Measurements from ENCODE around the gene TRIM47. TPM values are rescaled to one million over a fixed set of nuclear protein-coding genes. Genes with fewer than 3 reads are reported as not detected.
"Not testable (repeated sequence)": the region's sequence is repeated elsewhere in the genome, so short reads cannot be mapped to it uniquely, and the experiment has no call there.

TRIM47 gene
- total RNA-seq, 2 donors from 2014 or later = 1.6 to 2.7 TPM

- WGBS, 2 experiments (ENCODE audit: insufficient coverage in 1 of 2, insufficient read length in 1 of 2) = 91 to 94% methylated on average over 3 of the region's 4 CpGs
- not testable (repeated sequence) for H3K27me3 ChIP-seq (ENCODE audit: control insufficient read depth, insufficient read depth, low read length, poor library complexity, severe bottlenecking); H3K4me3 Mint-ChIP-seq; H3K36me3 ChIP-seq (ENCODE audit: control insufficient read depth, insufficient read depth, low read length); H3K27ac Mint-ChIP-seq; H3K27ac ChIP-seq (ENCODE audit: low read depth, low read length); H3K4me3 ChIP-seq (ENCODE audit: low read length); H3K4me1 ChIP-seq (ENCODE audit: control insufficient read depth, insufficient read depth, low read length); H3K9me3 Mint-ChIP-seq; H3K4me1 Mint-ChIP-seq; H3K9ac ChIP-seq (ENCODE audit: extremely low read depth, low read length, poor library complexity, severe bottlenecking); H3K9me3 ChIP-seq (ENCODE audit: control insufficient read depth, low read length); DNase-seq; H3K27me3 Mint-ChIP-seq (ENCODE audit: insufficient read depth); H3K36me3 Mint-ChIP-seq (ENCODE audit: low read depth)
These were observed 13.5 kb downstream of the TRIM47 start for GRCh38 chr17:75864887-75865286.

DNA sequence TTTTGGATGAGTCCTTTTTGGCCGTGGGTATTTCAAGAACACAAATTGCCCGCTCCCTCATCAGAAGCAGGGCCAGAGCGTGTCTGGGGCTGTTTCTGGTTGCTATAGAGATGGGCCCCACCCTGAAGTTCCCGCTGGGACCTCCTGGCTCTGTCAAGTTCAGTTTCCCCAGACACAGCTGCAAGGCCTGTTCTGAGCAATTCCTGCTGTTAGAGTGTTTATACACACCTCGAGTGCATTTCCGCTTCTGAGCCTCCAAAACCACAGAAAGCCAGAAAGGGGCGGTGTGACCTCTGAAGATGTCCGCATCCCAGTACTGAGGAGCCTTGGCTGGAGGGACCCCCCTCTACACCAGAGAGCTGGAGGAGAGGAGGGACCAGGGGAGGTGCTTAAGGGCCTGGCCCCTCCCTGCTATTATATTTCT, 13.9 kb downstream of the TRIM47 start:
- Histone ChIP-seq H3K4me1 (ENCODE audit: control insufficient read depth, insufficient read depth, low read length) (peaks cover 1% of the 10 kb centered on the region), H3K27ac (ENCODE audit: low read depth, low read length) (no peak overlapping the region), H3K36me3 (ENCODE audit: control insufficient read depth, insufficient read depth, low read length) (no peaks in the 10 kb centered on the region), H3K9ac (ENCODE audit: extremely low read depth, low read length, poor library complexity, severe bottlenecking) (no peak overlapping the region), H3K9me3 (ENCODE audit: control insufficient read depth, low read length) (no peaks in the 10 kb centered on the region), H3K4me3 (ENCODE audit: low read length) (no peak overlapping the region), H3K27me3 (ENCODE audit: control insufficient read depth, insufficient read depth, low read length, poor library complexity, severe bottlenecking) (no peaks in the 10 kb centered on the region)
- Mint-ChIP-seq H3K27ac (no peak overlapping the region), H3K36me3 (ENCODE audit: low read depth) (no peaks in the 10 kb centered on the region), H3K27me3 (ENCODE audit: insufficient read depth) (no peaks in the 10 kb centered on the region), H3K9me3 (no peaks in the 10 kb centered on the region), H3K4me1 (peaks cover 5% of the 10 kb centered on the region), H3K4me3 (no peak overlapping the region)
- DNase-seq = peak; percentile 74
- 80 to 86% methylated on average over 2 to 8 of the region's 8 CpGs for WGBS, 2 experiments (ENCODE audit: insufficient coverage in 1 of 2, insufficient read length in 1 of 2)
- TF ChIP-seq, protein P1, sequence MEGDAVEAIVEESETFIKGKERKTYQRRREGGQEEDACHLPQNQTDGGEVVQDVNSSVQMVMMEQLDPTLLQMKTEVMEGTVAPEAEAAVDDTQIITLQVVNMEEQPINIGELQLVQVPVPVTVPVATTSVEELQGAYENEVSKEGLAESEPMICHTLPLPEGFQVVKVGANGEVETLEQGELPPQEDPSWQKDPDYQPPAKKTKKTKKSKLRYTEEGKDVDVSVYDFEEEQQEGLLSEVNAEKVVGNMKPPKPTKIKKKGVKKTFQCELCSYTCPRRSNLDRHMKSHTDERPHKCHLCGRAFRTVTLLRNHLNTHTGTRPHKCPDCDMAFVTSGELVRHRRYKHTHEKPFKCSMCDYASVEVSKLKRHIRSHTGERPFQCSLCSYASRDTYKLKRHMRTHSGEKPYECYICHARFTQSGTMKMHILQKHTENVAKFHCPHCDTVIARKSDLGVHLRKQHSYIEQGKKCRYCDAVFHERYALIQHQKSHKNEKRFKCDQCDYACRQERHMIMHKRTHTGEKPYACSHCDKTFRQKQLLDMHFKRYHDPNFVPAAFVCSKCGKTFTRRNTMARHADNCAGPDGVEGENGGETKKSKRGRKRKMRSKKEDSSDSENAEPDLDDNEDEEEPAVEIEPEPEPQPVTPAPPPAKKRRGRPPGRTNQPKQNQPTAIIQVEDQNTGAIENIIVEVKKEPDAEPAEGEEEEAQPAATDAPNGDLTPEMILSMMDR (conservative IDR thresholded peaks at IDR 0.05) = no peak

DNA sequence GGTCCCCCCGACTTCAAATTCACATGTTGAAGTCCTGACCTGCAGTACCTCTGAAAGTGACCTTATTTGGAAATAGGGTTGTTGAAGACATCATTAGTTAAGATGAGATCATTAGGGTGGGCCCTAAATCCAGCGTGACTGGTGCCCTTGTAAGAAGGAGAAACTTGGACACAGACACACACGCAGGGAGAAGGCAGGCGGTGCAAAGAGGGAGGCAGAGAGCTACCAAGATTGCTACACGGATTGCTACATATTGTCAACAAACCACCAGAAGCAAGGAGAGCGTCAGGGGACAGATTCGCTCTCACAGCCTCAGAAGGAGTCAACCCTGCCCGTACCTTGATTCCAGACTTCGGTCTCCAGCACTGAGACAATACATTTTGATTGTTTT, 16.5 kb downstream of the TRIM47 start:
- no peak overlapping the region for H3K4me3 ChIP-seq (ENCODE audit: low read length)
- no peaks in the 10 kb centered on the region for H3K9me3 ChIP-seq (ENCODE audit: control insufficient read depth, low read length)
- H3K27ac Mint-ChIP-seq = no peak overlapping the region
- no peaks in the 10 kb centered on the region for H3K36me3 Mint-ChIP-seq (ENCODE audit: low read depth)
- no peak for DNase-seq
- H3K27me3 Mint-ChIP-seq (ENCODE audit: insufficient read depth) = no peaks in the 10 kb centered on the region
- no peaks in the 10 kb centered on the region for H3K9me3 Mint-ChIP-seq
- H3K9ac ChIP-seq (ENCODE audit: extremely low read depth, low read length, poor library complexity, severe bottlenecking) = no peak overlapping the region
- no peaks in the 10 kb centered on the region for H3K4me1 ChIP-seq (ENCODE audit: control insufficient read depth, insufficient read depth, low read length)
- no peaks in the 10 kb centered on the region for H3K27me3 ChIP-seq (ENCODE audit: control insufficient read depth, insufficient read depth, low read length, poor library complexity, severe bottlenecking)
- no peak overlapping the region for H3K27ac ChIP-seq (ENCODE audit: low read depth, low read length)
- TF ChIP-seq, protein P1 (conservative IDR thresholded peaks at IDR 0.05) = no peak
- H3K36me3 ChIP-seq (ENCODE audit: control insufficient read depth, insufficient read depth, low read length) = no peaks in the 10 kb centered on the region
- no peak overlapping the region for H3K4me3 Mint-ChIP-seq
- 90 to 91% methylated on average over 8 to 9 of the region's 9 CpGs for WGBS, 2 experiments (ENCODE audit: insufficient coverage in 1 of 2, insufficient read length in 1 of 2)
- no peaks in the 10 kb centered on the region for H3K4me1 Mint-ChIP-seq

- H3K9me3 Mint-ChIP-seq; H3K4me1 ChIP-seq (ENCODE audit: control insufficient read depth, insufficient read depth, low read length); H3K4me3 Mint-ChIP-seq; H3K4me1 Mint-ChIP-seq; H3K9me3 ChIP-seq (ENCODE audit: control insufficient read depth, low read length); H3K27ac ChIP-seq (ENCODE audit: low read depth, low read length); H3K4me3 ChIP-seq (ENCODE audit: low read length); H3K9ac ChIP-seq (ENCODE audit: extremely low read depth, low read length, poor library complexity, severe bottlenecking); H3K27me3 ChIP-seq (ENCODE audit: control insufficient read depth, insufficient read depth, low read length, poor library complexity, severe bottlenecking); H3K27me3 Mint-ChIP-seq (ENCODE audit: insufficient read depth); H3K36me3 Mint-ChIP-seq (ENCODE audit: low read depth); DNase-seq; H3K36me3 ChIP-seq (ENCODE audit: control insufficient read depth, insufficient read depth, low read length); H3K27ac Mint-ChIP-seq: not testable (repeated sequence)
- 94 to 96% methylated on average over 9 to 10 of the region's 10 CpGs for WGBS, 2 experiments (ENCODE audit: insufficient coverage in 1 of 2, insufficient read length in 1 of 2)
These were observed 19.0 kb downstream of the TRIM47 start for GRCh38 chr17:75859358-75859757.

Data from endodermal cell (in vitro differentiated cells).